ENCODE measurements around the gene PTPRN2.

PTPRN2 gene

DNA sequence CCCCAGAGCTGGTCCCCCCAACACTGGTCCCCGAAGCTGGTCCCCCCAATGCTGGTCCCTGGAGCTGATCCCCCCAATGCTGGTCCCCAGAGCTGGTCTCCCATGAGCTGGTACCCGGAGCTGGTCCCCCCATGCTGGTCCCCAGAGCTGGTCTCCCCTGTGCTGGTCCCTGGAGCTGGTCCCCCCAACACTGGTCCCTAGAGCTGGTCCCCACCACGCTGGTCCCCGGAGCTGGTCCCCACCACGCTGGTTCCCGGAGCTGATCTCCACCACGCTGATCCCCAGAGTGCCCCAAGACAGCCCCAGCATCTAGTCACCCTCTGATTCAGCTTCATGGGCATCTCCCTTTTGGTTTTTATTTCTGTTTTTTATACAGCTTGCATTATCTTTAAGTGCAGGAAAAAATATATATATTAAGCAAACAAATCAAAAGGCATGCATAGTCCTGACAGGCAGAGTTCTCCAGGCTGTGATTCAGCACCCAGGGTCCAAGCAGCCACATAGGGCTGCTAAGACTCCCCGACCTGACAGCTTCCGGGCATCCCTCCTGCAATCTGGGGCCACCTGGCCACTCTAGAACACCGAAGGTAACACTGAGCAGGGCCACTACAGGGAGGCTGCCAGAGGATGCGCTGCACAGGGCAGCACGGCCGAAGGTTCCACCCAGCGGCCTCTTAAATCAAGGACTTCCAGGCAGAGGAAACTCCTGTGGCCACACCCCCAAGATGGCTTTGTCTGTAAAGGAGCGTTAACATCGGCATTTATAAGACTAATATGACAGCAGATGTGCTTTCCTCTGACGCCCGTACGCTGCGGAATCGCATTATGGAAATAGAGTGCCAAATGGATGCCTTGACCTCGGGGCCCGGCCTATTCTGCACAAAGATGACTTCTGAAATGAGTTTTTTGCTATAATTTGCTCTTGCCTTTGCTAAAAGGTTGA is 215.0 kb downstream of the PTPRN2 start:
- no peak for DNase-seq (ENCODE audit: low read depth)
- TF ChIP-seq, protein P1, sequence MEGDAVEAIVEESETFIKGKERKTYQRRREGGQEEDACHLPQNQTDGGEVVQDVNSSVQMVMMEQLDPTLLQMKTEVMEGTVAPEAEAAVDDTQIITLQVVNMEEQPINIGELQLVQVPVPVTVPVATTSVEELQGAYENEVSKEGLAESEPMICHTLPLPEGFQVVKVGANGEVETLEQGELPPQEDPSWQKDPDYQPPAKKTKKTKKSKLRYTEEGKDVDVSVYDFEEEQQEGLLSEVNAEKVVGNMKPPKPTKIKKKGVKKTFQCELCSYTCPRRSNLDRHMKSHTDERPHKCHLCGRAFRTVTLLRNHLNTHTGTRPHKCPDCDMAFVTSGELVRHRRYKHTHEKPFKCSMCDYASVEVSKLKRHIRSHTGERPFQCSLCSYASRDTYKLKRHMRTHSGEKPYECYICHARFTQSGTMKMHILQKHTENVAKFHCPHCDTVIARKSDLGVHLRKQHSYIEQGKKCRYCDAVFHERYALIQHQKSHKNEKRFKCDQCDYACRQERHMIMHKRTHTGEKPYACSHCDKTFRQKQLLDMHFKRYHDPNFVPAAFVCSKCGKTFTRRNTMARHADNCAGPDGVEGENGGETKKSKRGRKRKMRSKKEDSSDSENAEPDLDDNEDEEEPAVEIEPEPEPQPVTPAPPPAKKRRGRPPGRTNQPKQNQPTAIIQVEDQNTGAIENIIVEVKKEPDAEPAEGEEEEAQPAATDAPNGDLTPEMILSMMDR (IDR thresholded peaks at IDR 0.05; ENCODE audit: control insufficient read depth, extremely low read depth, insufficient read depth) = no peak
- H3K4me3 ChIP-seq (ENCODE audit: low read depth, low read length) = no peak overlapping the region

DNA sequence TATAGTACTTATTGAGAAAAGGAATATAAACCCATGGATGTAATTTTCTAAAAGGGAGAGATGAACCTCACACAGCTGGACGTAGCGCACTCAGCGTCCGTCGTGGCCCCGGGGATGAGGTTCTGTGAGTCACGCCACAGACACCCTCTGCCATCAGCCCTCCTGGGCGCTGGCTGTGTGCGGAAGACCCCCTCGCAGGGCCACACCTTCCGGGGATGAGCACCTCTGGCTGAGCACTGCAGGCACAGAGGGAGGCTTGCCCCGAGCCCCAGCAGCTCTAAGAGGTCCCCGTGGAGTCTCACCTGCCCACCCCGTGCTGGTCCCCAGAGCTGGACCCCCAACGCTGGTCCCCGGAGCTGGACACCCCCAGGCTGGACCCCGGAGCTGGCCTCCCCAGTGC is 215.8 kb downstream of the PTPRN2 start:
- DNase-seq (ENCODE audit: low read depth) = no peak
- TF ChIP-seq, protein P1 (IDR thresholded peaks at IDR 0.05; ENCODE audit: control insufficient read depth, extremely low read depth, insufficient read depth) = no peak
- H3K4me3 ChIP-seq (ENCODE audit: low read depth, low read length) = no peak overlapping the region

DNA sequence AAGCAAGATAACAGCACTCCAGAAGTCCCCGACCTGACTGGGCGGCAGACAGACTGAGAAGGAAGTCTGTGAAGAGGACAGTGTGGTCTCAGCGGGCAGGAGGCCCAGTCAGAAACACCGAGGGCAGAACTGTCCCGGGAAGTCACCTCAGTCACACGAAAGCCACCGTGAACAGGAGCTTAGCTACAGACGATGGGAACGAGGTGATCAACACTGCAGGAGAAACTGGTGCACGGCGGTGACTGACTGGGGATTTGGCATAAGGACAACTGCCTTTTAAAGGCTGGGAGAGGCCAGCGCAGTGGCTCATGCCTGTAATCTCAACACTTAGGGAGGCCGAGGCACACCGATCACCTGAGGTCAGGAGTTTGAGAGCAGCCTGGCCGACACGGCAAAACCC is 217.8 kb downstream of the PTPRN2 start:
- no peak for DNase-seq (ENCODE audit: low read depth)
- TF ChIP-seq, protein P1 (IDR thresholded peaks at IDR 0.05; ENCODE audit: control insufficient read depth, extremely low read depth, insufficient read depth) = no peak
- H3K4me3 ChIP-seq (ENCODE audit: low read depth, low read length) = no peak overlapping the region

DNA sequence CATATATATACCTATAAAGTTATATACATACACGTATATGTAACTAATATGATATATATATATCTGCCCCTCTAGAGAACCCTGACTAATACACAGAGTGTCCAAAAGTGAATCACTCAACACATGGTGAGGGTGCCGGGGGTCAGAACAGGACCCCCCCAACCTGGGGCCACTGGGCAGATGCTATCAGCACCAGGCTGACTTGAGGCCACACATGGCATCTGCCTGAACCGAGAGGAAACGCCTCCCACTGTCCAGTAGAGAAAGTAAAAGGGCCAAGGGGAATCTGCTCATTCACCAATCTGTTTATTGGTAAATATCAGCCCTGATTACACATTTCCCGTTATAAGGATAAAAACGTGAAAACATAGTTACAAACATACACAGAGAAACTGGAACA is 218.3 kb downstream of the PTPRN2 start:
- DNase-seq (ENCODE audit: low read depth) = no peak
- no peak overlapping the region for H3K4me3 ChIP-seq (ENCODE audit: low read depth, low read length)
- TF ChIP-seq, protein P1 (IDR thresholded peaks at IDR 0.05; ENCODE audit: control insufficient read depth, extremely low read depth, insufficient read depth) = no peak

DNA sequence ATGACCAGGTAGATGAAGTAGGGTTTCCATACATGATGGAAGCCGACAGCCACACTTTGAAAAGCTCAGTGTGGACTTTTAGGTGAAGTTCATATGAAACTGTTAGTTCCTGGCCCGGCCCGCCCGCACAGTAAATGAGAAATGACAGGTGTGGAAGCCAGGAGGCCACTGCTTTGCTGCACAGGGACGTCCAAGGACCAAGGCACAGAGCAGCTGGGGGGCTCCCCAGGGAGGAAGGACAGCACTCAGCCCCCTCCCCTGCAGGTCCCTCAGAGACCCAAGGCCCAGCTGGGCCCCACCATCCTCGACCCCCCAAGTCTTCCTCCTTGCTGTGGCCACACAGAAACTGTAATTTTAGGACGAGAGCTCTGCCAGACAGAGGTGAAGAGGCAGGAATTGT is 219.2 kb downstream of the PTPRN2 start:
- DNase-seq (ENCODE audit: low read depth) = no peak
- H3K4me3 ChIP-seq (ENCODE audit: low read depth, low read length) = no peak overlapping the region
- TF ChIP-seq, protein P1 (IDR thresholded peaks at IDR 0.05; ENCODE audit: control insufficient read depth, extremely low read depth, insufficient read depth) = no peak

DNA sequence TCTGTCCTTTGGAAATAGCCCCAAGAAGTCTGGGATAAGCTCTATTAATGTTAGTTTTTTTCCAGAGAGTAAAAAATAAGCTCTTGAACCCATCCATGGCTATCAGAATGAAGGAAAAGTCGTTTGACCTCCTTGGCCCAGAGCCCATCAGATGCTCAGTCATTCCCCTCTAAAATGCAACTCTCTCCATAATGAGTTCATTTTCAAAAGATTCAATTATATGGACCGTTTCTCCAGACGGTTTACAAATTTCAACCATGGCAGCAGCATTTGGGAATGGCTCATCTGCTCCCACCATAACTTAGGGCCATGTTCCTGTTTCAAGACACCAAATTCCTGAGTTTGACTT is 220.0 kb downstream of the PTPRN2 start:
- TF ChIP-seq, protein P1 (IDR thresholded peaks at IDR 0.05; ENCODE audit: control insufficient read depth, extremely low read depth, insufficient read depth) = no peak
- DNase-seq (ENCODE audit: low read depth) = no peak
- H3K4me3 ChIP-seq (ENCODE audit: low read depth, low read length) = no peak overlapping the region

All from LNCaP clone FGC (cell line).